Measurements from ENCODE around the gene NELFB.

The NELFB gene

GRCh38 chr9:137303893-137304382 lies 48.8 kb downstream of the NELFB start:
- no peak for DNase-seq

DNA sequence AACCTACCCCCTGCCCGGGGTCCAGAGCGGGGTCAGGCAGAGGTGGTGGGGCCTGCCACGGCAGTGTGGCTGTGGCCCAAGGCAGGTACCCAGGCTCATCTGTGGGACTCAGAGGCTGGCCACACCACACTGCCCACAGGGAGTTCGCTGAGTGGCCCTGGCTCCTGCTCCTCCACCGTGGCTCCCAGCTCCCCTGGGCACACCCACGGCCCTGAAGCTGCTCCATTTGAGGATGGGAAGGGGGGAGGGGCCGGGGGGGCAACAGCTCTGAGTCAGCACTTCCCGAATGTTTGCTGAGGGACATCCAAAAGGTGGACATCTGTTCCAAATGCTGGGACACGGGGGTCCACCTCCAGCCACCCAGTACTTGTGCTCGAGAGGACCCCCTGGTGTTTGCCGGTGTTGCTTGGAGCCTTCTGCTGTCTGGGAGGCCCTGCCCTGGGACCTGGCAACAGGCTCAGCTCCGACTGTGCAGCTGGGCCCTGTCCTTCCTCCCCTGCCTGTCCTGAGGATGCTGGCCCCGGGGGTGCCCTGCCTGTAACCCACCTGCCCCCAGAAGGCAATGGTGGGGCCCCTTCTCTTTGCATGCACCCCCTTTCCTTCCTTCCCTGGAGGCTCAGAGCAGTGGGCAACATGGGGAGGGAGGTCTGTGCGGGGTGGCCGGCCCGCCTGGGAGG lies 49.4 kb downstream of the NELFB start:
- DNase-seq, result no peak

GRCh38 chr9:137305060-137305797 lies 50.1 kb downstream of the NELFB start:
- no peak for DNase-seq

- DNase-seq, result no peak
Measured at GRCh38 chr9:137305798-137306065, 50.6 kb downstream of the NELFB start.

GRCh38 chr9:137306066-137306849 lies 51.1 kb downstream of the NELFB start:
- DNase-seq, result no peak

GRCh38 chr9:137306850-137307254 lies 51.7 kb downstream of the NELFB start:
- no peak for DNase-seq

GRCh38 chr9:137307255-137308056 lies 52.3 kb downstream of the NELFB start:
- no peak for DNase-seq

- no peak for DNase-seq
Measured at GRCh38 chr9:137308057-137308619, 53.0 kb downstream of the NELFB start.

- DNase-seq, result no peak
Measured at GRCh38 chr9:137309368-137310188, 54.5 kb downstream of the NELFB start.

DNA sequence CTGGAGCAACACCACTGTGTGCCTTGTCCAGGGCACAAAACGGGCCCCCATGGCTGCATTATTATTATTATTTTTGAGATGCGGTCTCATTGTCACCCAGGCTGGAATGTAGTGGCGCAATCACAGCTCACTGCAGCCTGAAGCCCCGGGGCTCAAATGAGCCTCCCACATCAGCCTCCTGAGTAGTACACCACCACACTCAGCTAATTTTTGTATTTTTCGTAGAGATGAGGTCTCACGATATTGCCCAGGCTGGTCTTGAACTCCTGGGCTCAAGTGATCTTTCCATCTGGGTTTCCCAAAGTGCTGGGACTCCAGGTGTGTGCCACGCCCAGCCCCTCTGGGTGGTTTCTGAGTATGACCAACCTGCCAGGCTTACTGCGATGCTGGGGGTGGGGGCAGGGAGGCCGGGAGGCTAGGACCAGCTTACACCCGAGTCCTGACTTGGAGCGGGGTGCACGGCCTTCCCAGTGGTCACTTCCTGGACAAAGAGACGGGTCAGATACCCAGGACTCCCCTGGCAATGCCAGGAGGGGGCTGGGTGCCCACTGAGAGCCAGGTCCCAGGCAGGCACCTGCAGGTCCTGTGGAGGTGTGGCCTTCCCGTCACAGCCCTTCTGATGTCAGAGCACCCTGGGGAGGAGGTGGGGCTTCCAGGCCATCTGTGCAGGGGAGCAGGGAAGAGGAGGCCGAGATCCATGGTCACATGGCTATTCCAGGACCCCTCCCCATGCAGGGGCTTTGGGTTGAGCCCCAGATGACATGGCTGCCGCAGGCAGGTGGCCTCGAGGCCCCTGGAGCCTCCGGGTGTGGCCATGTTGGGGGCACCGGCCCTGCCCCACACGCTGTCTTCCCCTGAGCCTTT lies 55.3 kb downstream of the NELFB start:
- no peak for DNase-seq

DNA sequence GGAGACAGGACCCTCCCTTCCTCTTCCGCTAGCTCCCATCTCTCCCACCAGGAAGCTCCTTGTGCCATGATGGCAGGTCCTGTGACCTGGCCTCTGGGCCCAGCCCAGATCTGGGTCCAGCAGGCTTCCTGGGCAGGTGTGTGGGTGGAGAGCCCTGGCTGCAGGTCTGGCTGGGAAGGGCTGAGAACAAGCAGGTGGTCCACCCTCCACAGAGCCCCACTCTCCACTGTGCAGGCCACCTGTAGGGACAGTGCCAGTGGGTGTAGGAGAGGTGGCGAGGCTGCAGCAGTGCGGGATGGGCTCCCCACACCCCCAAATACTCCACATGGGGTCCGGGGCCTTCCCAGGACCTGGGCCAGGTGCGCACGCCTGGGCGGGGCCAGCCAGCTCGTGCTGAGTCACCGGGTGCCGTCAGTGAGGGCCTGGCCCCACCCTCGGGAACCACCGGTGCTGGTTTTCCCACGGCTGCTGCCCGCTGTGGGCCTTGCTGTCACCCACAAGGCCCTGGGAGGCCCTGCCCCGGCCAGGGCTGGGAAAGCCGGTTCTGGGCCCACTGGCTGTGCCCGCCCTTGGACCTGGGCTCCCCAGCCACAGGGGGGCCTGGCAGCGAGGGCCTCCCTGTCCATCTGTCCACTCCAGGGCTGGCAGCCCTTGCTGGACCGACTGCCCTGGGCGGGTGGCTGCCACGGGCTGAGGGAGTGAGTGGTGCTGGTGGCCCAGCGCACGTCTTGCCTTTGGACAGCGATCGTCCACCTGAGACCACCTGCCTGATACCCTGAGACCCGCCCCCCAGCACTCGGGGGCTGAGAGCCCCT lies 56.3 kb downstream of the NELFB start:
- DNase-seq, result no peak

DNA sequence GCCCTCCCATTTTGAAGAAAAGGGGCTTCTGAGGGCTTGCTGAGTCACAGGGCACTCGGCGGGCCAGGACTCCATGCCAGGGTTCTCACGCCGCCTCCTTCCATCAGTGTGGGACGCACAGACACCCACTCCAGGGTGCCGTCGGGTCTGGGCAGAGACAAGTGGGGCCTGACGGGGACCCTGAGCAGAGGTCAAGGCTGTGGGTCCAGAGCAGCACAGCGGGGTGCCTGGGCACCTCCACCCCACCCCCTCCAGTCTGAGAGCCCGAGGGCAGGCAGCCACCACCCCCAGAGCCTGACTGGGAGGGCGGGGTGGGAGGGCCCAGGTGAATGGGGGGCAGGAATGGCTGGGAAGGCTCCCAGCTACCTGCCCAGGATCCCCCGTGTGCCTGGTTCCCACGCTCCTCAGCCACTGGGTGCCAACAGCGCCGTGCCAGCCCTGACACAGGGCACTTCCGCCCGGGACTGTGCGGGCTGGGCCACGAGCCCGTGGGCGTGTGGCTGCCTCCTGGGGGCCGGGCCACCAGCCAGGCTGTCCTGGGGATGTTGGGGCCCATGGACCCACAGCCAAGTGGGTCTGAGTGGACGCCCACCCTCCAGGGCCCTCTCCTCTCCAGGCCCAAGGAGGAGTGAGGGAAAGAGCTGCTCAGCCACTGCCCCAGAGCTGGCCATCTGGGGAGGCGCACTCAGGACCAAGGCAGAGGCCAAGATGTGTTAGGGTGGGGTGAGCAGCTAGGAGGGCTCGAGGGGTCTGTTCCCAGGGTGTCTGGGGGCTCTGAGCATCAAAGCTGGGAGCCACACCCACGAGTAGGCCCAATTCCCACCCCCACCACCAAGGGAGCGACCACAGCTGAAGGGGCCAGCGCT lies 57.1 kb downstream of the NELFB start:
- DNase-seq, result no peak

GRCh38 chr9:137312852-137313325 lies 57.8 kb downstream of the NELFB start:
- no peak for DNase-seq

DNA sequence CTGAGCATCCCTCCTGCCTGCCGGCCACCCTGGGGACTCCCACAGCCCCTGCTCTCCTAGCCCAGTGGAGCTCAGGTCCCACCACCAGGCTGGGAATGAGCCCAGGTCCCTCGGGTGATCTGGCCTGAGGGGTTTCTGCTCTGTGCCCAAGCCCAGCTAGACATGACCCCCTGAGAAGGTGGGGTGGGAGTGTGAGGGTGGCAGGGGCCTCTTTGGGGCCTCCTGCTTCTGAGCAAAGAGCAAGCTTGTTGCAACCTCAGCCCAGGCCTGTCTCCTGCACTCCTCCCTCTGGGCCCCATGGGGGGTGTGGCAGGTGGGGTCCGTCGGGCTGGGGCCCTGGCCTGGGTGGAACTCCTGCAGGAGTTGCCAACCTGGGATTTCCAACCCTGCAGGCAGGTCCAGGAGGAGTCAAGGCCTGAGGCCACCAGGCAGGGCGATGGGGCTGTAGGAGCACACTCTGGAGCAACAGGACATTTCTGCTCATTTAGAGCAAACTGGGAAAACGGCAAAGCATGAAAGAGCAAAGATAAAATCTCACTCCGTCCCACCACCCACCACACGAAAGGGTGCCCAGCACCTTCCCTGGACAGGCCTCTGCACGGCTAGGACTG lies 58.3 kb downstream of the NELFB start:
- DNase-seq, result no peak

- no peak for DNase-seq
Measured at GRCh38 chr9:137313956-137314560, 58.9 kb downstream of the NELFB start.

DNA sequence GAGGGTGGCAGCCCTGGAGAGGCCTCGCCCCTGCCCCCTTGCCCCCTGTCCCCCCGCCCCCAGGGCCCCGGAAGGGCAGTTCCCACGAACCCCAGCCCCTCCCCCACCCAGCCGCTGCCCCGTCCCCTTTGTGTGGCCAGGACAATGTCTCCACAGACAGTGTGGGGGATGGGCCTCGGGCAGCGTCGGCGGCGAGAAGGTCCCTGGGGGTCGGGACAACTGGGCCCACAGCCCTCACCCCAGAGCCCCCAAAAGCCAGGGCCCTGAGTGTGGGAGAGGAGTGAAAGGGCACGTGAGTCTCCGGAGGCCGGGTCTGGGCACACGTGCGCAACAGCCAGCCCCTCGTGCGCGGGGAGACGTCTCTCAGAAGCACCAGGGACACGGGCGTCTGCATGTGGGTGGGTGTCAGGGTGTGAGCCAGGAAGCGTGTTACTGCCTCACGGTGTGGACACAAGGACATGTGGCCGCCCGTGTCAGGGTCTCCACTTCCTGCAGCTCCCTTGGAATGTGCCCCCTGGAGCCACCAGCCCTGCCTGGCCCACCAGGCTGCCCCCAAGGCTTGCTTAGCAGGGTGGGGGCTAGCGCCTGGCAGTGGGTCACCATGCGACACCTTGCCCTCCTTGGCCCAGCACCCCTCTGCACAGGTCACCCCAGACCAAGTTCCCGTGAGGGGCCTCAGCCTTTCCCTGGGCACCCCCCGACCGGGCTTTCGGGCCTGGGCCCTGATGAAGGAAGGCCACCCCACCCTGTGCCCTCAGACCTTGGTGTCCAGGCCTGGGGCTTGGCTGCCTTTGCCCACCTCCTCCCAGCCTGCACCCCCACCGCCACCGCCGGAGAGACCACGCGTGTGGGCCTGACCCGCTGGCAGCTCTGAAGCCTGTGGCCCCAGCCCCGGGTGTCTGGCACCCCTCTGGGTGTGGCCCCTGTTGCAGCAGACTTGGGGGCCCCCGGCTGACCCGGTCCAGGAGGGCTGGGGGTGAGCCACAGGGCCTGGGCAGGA lies 59.7 kb downstream of the NELFB start:
- DNase-seq, result no peak

All from hippocampal formation (tissue), 2 donors.